Measurements from ENCODE around the gene KLK8. TPM values are rescaled to one million over a fixed set of nuclear protein-coding genes. Genes with fewer than 3 reads are reported as not detected.

Gene KLK8
- total and polyA plus RNA-seq, 2 donors: 2.2 to 11.0 TPM

GRCh38 chr19:50949861-50950260 lies 51.5 kb downstream of the KLK8 start:
- H3K9me3 ChIP-seq (ENCODE audit: control insufficient read depth in 2 of 2, insufficient read depth in 1 of 2, low read length in 1 of 2): no peaks in the 10 kb centered on the region
- H3K27ac ChIP-seq (ENCODE audit: low read depth in 1 of 2, low read length in 1 of 2): no peak overlapping the region
- H3K27me3 ChIP-seq (ENCODE audit: control insufficient read depth in 2 of 2, insufficient read depth in 1 of 2, low read length in 1 of 2): peaks cover 0 to 2% of the 10 kb centered on the region in 2 donors
- DNase-seq (ENCODE audit: low read depth in 6 of 9, low spot score in 9 of 9): no peak
- H3K36me3 ChIP-seq (ENCODE audit: control insufficient read depth in 2 of 2, insufficient read depth in 2 of 2, low read length in 1 of 2): no peaks in the 10 kb centered on the region
- H3K4me3 ChIP-seq (ENCODE audit: low read length in 2 of 2): no peak overlapping the region
- WGBS: 71% methylated on average over 19 of the region's 19 CpGs
- no peaks in the 10 kb centered on the region for H3K4me1 ChIP-seq (ENCODE audit: control insufficient read depth in 2 of 2, insufficient read depth in 2 of 2, low read length in 2 of 2)

GRCh38 chr19:50947123-50947522 lies 54.3 kb downstream of the KLK8 start:
- no peak for DNase-seq (ENCODE audit: low read depth in 6 of 9, low spot score in 9 of 9)
- H3K4me1 ChIP-seq (ENCODE audit: control insufficient read depth in 2 of 2, insufficient read depth in 2 of 2, low read length in 2 of 2): no peaks in the 10 kb centered on the region
- H3K4me3 ChIP-seq (ENCODE audit: low read length in 2 of 2): no peak overlapping the region
- H3K36me3 ChIP-seq (ENCODE audit: control insufficient read depth in 2 of 2, insufficient read depth in 2 of 2, low read length in 1 of 2): no peaks in the 10 kb centered on the region
- peaks cover 0 to 2% of the 10 kb centered on the region in 2 donors for H3K27me3 ChIP-seq (ENCODE audit: control insufficient read depth in 2 of 2, insufficient read depth in 1 of 2, low read length in 1 of 2)
- WGBS: 86% methylated on average over 4 of the region's 4 CpGs
- H3K27ac ChIP-seq (ENCODE audit: low read depth in 1 of 2, low read length in 1 of 2): no peak overlapping the region
- H3K9me3 ChIP-seq (ENCODE audit: control insufficient read depth in 2 of 2, insufficient read depth in 1 of 2, low read length in 1 of 2): no peaks in the 10 kb centered on the region

Other genes starting within 250 kb of the KLK8 start
- gene GPR32, start 231.1 kb downstream of the KLK8 start, total RNA-seq: not detected
- 0.07 TPM for gene GPR32, start 231.1 kb downstream of the KLK8 start, polyA plus RNA-seq
- not detected for gene ACP4, start 211.2 kb downstream of the KLK8 start, total RNA-seq
- not detected for gene ACP4, start 211.2 kb downstream of the KLK8 start, polyA plus RNA-seq
- gene KLK1, start 177.8 kb downstream of the KLK8 start, total RNA-seq: 0.14 TPM
- gene KLK1, start 177.8 kb downstream of the KLK8 start, polyA plus RNA-seq: 1.6 TPM
- not detected for gene KLK15, start 168.0 kb downstream of the KLK8 start, total RNA-seq
- 0.11 TPM for gene KLK15, start 168.0 kb downstream of the KLK8 start, polyA plus RNA-seq
- 0.19 TPM for gene KLK3, start 146.7 kb downstream of the KLK8 start, total RNA-seq
- 0.96 TPM for gene KLK3, start 146.7 kb downstream of the KLK8 start, polyA plus RNA-seq
- under 0.01 TPM for gene KLK2, start 128.2 kb downstream of the KLK8 start, total RNA-seq
- 0.50 TPM for gene KLK2, start 128.2 kb downstream of the KLK8 start, polyA plus RNA-seq
- not detected for gene KLK4, start 90.2 kb downstream of the KLK8 start, total RNA-seq
- gene KLK4, start 90.2 kb downstream of the KLK8 start, polyA plus RNA-seq: 0.39 TPM
- gene KLK5, start 48.6 kb downstream of the KLK8 start, total RNA-seq: 0.28 TPM
- 1.9 TPM for gene KLK5, start 48.6 kb downstream of the KLK8 start, polyA plus RNA-seq
- gene KLK6, start 32.0 kb downstream of the KLK8 start, total RNA-seq: 0.24 TPM
- 7.0 TPM for gene KLK6, start 32.0 kb downstream of the KLK8 start, polyA plus RNA-seq
- gene KLK7, start 17.7 kb downstream of the KLK8 start, total RNA-seq: 0.52 TPM
- 5.0 TPM for gene KLK7, start 17.7 kb downstream of the KLK8 start, polyA plus RNA-seq
- gene KLK10, start 18.1 kb upstream of the KLK8 start, total RNA-seq: 0.42 TPM
- gene KLK10, start 18.1 kb upstream of the KLK8 start, polyA plus RNA-seq: 7.2 TPM
- 1.9 TPM for gene KLK11, start 25.0 kb upstream of the KLK8 start, total RNA-seq
- 17.2 TPM for gene KLK11, start 25.0 kb upstream of the KLK8 start, polyA plus RNA-seq
- gene KLK12, start 33.4 kb upstream of the KLK8 start, total RNA-seq: 0.61 TPM
- gene KLK12, start 33.4 kb upstream of the KLK8 start, polyA plus RNA-seq: 3.0 TPM
- gene KLK13, start 63.5 kb upstream of the KLK8 start, total RNA-seq: 0.19 TPM
- gene KLK13, start 63.5 kb upstream of the KLK8 start, polyA plus RNA-seq: 0.89 TPM
- 0.09 TPM for gene KLK14, start 81.3 kb upstream of the KLK8 start, total RNA-seq
- gene KLK14, start 81.3 kb upstream of the KLK8 start, polyA plus RNA-seq: 1.2 TPM
- gene CTU1, start 106.8 kb upstream of the KLK8 start, total RNA-seq: 5.7 TPM
- 2.9 TPM for gene CTU1, start 106.8 kb upstream of the KLK8 start, polyA plus RNA-seq
- gene SIGLEC9, start 123.3 kb upstream of the KLK8 start, total RNA-seq: 1.9 TPM
- 6.8 TPM for gene SIGLEC9, start 123.3 kb upstream of the KLK8 start, polyA plus RNA-seq
- gene SIGLEC7, start 140.7 kb upstream of the KLK8 start, total RNA-seq: 2.0 TPM
- gene SIGLEC7, start 140.7 kb upstream of the KLK8 start, polyA plus RNA-seq: 3.6 TPM
- 7.9 TPM for gene CD33, start 223.5 kb upstream of the KLK8 start, total RNA-seq
- 7.1 TPM for gene CD33, start 223.5 kb upstream of the KLK8 start, polyA plus RNA-seq
- gene SIGLECL1, start 249.5 kb upstream of the KLK8 start, total RNA-seq: 0.05 TPM
- gene SIGLECL1, start 249.5 kb upstream of the KLK8 start, polyA plus RNA-seq: 0.09 TPM

All from thymus (tissue), 11 donors.